GM08714 (cell line): Measurements from ENCODE around the gene EAPP.
"Not testable (repeated sequence)": the region's sequence is repeated elsewhere in the genome, so short reads cannot be mapped to it uniquely, and the experiment has no call there.

Experiments used
- H3K4me3 ChIP-seq: fragments of 200-500 bp; sonication (Bioruptor generic); 2 replicates; pipeline ENCODE4 v1.5.1; 2014; ENCODE audit warnings: mild to moderate bottlenecking, low read length, inconsistent platforms
- ZNF274 ChIP-seq: IDR thresholded peaks from 2 replicates; pipeline ENCODE4 v1.6.1; 2012; ENCODE audit warnings: mild to moderate bottlenecking, low read depth, low read length

EAPP gene

GRCh38 chr14:34507459-34507858, 32.0 kb downstream of the EAPP start:
- TF ChIP-seq ZNF274: no peak

DNA sequence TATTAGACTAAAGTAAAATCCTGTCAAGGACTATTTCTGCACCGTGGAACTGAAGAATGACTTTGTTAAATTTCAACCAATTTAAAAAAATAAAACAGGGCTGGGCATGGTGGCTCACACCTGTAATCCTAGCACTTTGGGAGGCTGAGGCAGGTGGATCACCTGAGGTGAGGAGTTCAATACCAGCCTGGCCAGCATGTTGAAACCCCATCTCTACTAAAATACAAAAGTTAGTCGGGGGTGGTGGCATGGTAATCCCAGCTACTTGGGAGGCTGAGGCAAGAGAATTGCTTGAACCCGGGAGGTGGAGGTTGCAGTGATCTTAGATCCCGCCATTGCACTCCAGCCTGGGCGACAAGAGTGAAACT, 34.4 kb downstream of the EAPP start:
- H3K4me3 ChIP-seq: not testable (repeated sequence)

More at GRCh38 chr14:34507459-34507858, 32.0 kb downstream of the EAPP start:
- no peak overlapping the region for H3K4me3 ChIP-seq

DNA sequence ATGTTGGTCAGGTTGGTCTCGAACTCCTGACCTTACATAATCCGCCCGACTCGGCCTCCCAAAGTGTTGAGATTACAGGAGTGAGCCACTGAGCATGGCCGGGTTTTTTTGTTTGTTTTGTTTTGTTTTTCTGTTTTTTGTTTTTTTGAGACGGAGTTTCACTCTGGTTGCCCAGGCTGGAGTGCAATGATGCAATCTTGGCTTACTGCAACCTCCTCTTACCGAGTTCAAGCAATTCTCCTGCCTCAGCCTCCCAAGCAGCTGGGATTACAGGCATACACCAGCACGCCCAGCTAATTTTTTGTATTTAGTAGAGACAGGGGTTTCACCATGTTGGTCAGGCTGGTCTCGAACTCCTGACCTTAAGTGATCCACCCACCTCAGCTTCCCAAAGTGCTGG, 35.5 kb downstream of the EAPP start:
- H3K4me3 ChIP-seq: not testable (repeated sequence)

DNA sequence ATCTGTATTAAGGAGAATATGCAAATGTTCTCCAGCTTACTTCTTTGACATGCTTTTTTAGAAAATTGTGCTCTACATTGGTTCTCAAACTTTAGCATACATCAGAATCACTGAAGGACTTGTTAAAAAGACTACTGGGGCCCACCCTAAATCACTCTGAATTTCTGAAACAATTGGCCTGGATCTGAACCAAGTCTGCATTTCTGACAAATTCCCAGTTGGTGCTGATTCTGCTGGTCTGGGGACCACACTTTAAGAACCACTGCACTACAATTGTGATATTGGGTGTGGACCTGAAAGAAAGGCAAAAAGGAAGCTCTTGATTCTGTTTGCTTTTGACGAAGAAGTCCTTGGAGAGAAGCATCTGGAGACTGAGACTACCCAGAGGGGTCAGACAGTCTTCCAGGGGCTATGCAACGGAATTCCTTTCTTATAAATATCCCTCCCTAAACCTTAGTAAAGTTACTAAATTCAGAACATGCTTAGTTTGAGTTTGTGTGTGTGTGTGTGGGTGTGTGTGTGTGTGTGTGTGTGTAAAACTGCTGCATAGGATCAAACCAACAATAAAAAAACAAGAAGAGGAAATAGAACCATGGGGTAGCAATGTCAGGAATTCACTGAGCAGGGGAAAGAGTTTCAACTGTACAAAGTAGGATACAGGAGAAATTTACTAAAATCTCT, 36.8 kb downstream of the EAPP start:
- no peak overlapping the region for H3K4me3 ChIP-seq
- TF ChIP-seq ZNF274: no peak

- H3K4me3 ChIP-seq: no peak overlapping the region
- TF ChIP-seq ZNF274: no peak
Measured at GRCh38 chr14:34502001-34502400, 37.5 kb downstream of the EAPP start.

DNA sequence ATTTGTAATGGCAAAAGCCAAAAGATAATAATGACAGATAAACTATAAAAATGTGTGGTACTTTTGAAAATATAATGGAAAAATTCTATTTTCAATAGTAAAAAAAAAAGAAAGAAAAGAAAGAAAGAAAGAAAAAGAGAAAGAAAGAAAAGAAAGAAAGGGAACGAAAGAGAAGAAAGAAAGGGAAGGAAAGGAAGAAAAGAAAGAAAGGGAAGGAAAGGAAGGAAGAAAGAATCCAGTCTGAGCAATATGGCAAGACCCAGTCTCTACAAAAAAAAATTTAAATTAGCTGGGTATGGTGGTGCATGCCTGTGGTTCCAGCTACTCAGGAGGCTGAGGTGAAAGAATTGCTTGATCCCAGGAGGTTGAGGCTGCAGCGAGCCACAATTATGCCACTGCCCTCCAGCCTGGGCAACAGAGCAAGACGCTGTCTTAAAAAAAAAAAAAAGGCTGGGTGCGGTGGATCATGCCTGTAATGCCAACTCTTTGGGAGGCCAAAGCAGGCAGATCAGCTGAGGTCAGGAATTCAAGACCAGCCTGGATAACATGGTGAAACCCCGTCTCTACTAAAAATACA, 38.4 kb downstream of the EAPP start:
- no peak for TF ChIP-seq ZNF274
- no peak overlapping the region for H3K4me3 ChIP-seq

DNA sequence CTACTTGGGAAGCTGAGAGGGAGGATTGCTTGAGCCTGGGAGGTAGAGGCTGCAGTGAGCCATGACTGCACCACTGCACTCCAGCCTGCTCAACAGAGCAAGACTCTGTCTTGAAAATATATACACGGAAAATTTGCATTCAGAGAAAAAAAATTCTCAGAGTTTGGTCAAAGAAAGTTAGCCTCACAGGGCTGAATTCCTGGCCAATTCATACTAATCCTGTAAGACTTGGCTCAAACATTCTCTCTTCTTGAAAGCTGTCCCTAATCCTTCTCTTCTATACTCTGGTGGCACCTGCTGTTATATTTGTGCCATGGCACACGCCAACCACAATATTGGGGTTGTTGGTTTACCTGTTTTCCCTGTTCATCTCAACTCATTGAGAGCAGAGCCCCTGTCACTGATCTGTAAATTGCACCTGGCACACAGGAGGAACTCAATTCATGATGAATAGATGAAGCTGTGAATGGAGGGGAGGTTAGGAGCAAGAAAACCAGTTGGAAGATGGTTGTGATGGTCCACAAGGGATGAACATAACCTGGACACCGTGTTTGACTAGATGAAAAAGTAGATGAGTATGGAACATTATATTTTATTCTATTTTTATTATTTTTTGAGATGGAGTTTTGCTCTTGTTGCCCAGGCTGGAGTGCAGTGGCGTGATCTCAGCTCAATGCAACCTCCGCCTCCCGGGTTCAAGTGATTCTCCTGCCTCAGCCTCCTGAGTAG, 40.7 kb downstream of the EAPP start:
- no peak for TF ChIP-seq ZNF274
- H3K4me3 ChIP-seq: no peak overlapping the region

GRCh38 chr14:34496679-34497513, 42.6 kb downstream of the EAPP start:
- H3K4me3 ChIP-seq: no peak overlapping the region
- TF ChIP-seq ZNF274: no peak

DNA sequence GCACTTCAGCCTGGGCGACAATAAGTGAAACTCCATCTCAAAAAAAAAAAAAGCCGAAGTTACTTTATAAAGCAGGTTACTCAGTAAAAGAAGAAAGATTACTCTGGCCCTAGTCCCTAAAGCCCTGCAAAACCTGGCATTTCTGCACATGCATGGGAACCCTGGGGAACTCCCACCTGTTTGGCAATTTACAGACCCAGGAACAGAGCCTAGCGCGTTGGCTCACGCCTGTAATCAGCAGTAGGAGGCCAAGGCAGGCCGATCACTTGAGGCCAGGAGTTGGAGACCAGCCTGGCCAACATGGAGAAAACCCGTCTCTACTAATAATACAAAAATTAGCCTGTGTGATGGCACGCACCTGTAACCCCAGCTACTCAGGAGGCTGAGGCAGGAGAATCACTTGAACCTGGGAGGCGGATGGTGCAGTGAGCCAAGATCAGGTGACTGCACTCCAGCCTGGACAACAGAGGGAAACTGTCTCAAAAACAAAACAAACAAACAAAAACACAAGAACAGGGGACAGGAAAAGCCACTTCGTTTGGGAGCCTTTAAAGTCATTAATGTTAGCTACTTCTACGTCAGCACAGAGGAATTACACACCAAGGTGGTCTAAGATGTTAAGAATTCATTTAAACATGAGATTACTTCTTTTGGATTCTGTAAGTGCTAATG, 43.4 kb downstream of the EAPP start:
- H3K4me3 ChIP-seq: no peak overlapping the region
- TF ChIP-seq ZNF274: no peak

DNA sequence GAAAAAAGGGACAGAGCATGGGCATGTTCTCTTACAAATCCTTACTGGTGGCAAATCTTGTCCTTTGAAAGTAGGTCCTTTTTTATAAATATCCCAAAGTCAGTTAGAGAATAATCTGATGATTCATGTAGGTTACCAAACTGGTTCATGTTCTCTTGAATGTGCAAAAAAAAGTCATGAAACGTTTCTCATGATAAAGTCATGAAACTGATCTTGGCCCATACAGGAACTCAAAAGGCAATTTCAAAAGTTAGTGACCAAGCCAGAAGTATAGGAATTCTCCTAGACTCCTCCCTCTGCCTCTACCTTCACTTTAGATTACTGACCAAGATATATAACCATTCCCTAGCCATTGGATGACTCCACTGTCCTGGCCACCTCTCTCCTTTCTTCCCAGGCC, 50.2 kb downstream of the EAPP start:
- no peak for TF ChIP-seq ZNF274
- no peak overlapping the region for H3K4me3 ChIP-seq

- TF ChIP-seq ZNF274: no peak
- H3K4me3 ChIP-seq: no peak overlapping the region
Measured at GRCh38 chr14:34488528-34488927, 51.0 kb downstream of the EAPP start.

GRCh38 chr14:34484726-34485125, 54.8 kb downstream of the EAPP start:
- H3K4me3 ChIP-seq: no peak overlapping the region

DNA sequence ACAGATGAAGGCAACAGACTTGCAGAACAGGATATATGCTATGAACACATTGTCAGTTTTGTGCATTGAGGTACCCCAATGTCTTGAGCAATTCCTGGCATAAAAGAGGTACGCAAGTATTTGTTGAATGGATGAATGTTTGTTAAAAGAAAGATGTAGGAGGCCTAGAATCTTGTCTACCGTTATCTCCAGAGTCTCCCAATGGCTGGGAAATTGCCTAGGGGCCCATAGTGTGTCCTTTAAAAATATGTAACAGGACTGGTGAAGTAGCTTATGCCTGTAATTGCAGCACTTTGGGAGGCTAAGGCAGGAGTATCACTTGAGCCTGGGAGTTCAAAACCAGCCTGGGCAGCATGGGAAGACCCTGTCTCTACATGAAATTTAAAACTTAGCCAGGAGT, 57.0 kb downstream of the EAPP start:
- H3K4me3 ChIP-seq: no peak overlapping the region
- TF ChIP-seq ZNF274: no peak

More at GRCh38 chr14:34484726-34485125, 54.8 kb downstream of the EAPP start:
- TF ChIP-seq ZNF274: no peak

GRCh38 chr14:34479694-34480093, 59.8 kb downstream of the EAPP start:
- no peak overlapping the region for H3K4me3 ChIP-seq
- TF ChIP-seq ZNF274: no peak
